Heart left ventricle (tissue), 16 donors: ENCODE results near the gene SKI. TPM values are rescaled to one million over a fixed set of nuclear protein-coding genes. Genes with fewer than 3 reads are reported as not detected.
A peak's percentile ranks its signal among the peaks of the same experiment; 100 is the strongest.

ENCODE experiments used
- ATAC-seq, 4 donors: fragments of 200-7000 bp; cut with Tn5 transposase; one replicate each; pipeline ENCODE4 v1.9.1; 2020 to 2022; ENCODE audit warnings: moderate library complexity in 4 of 4, mild to moderate bottlenecking in 3 of 4, moderate number of reproducible peaks in 1 of 4
- DNase-seq, 5 donors: peaks; one replicate each; pipeline ENCODE4 v3.0.0-alpha.2; 2020
- H3K27ac ChIP-seq, 12 donors: fragments of 200-600 bp; sonication (generic) in 4 of 12; one replicate each; pipeline versions ENCODE4 v1.5.0 to v1.8.0; 2016 to 2022; ENCODE audit warnings: mild to moderate bottlenecking in 2 of 12
- H3K27me3 ChIP-seq, 9 donors: fragments of 200-600 bp; sonication (generic) in 2 of 9; one replicate each; pipeline versions ENCODE4 v1.5.1 to v1.8.0; 2016 to 2022; ENCODE audit warnings: mild to moderate bottlenecking in 3 of 9
- H3K36me3 ChIP-seq, 9 donors: fragments of 200-600 bp; sonication (generic) in 2 of 9; one replicate each; pipeline versions ENCODE4 v1.5.0 to v1.8.0; 2018 to 2022; ENCODE audit warnings: mild to moderate bottlenecking in 2 of 9
- H3K4me1 ChIP-seq, 12 donors: fragments of 200-600 bp; sonication (generic) in 4 of 12; one replicate each; pipeline versions ENCODE4 v1.5.0 to v1.8.0; 2016 to 2022; ENCODE audit warnings: mild to moderate bottlenecking in 3 of 12
- H3K4me3 ChIP-seq, 12 donors: fragments of 200-600 bp; sonication (generic) in 4 of 12; one replicate each; pipeline versions ENCODE4 v1.5.0 to v1.8.0; 2017 to 2022; ENCODE audit warnings: mild to moderate bottlenecking in 9 of 12, moderate library complexity in 4 of 12
- H3K9me3 ChIP-seq, 12 donors: fragments of 200-600 bp; sonication (generic) in 4 of 12; one replicate each; pipeline versions ENCODE4 v1.5.0 to v1.8.0; 2016 to 2022; ENCODE audit warnings: mild to moderate bottlenecking in 1 of 12
- POLR2A ChIP-seq, 2 donors: fragments of 450-650 bp; IDR thresholded peaks; one replicate each; pipeline ENCODE4 v1.6.1; 2017; ENCODE audit warnings: antibody characterized with exemption in 2 of 2, mild to moderate bottlenecking in 2 of 2, moderate library complexity in 2 of 2
- WGBS, 4 donors: extraction: QIAGEN DNeasy Blood & Tissue Kit in 2 of 4; methylation state at CpG; one replicate each; pipeline versions ENCODE4 v1.1.5 to v1.1.7; 2013 to 2018; 5-methylcytosine and 5-hydroxymethylcytosine counted together
- intact Hi-C, 10 donors: fragments of 100-400 bp; cut with DNase I; formaldehyde crosslinking; loops; one replicate each; pipeline versions ENCODE4 v1.11.1 to v1.14.2; 2022
- polyA plus RNA-seq, 2 donors: library from polyadenylated mRNA; stranded (reverse); fragments of 200-250 nt; gene quantifications; one replicate each; pipeline ENCODE4 v1.2.3, GENCODE V29; 2013
- total RNA-seq, 9 donors: library from RNA; depleted of rRNA in 2 of 9; stranded (reverse); fragments of >200 nt in 2 of 9; fragmentation: NEBNext Ultra II Directional in 3 of 9; extraction: Animal tissue kit (Norgen Biotek cat#: 25700) in 3 of 9; gene quantifications; one replicate each; pipeline versions ENCODE4 v1.1.0 to v1.2.4, GENCODE V29; 2016 to 2023
- TF ChIP-seq, protein P1 (sequence below), 12 donors: fragments of 200-600 bp; sonication (generic) in 4 of 12; IDR thresholded peaks; one replicate each; pipeline versions ENCODE4 v1.5.0 to v1.8.0; 2018 to 2022; ENCODE audit warnings: antibody characterized with exemption in 12 of 12, mild to moderate bottlenecking in 5 of 12
- donor health status: ischemic (EF 13 %, LVEDD 7.1; RV severe dilation, severe dysfunction).
- donor health status: healthy with polysubstance abuse.
- donor health status: DM: no; HTN: yes; CAD: no.
- donor health status: DM: no; HTN: no; CAD: no.
- donor health status: ischemic (EF 25% LVEDD 6.9; RV normal size, moderate dysfunction).
- donor health status: ischemic (EF 25% LVEDD 5.7; RV mildly dilated, moderate dysfunction).
- donor health status: healthy.
- donor health status: DM: yes; HTN: yes; CAD: no.
- donor health status: ischemic (EF 35%, LVEDD 5.7; RV mildly dilated, moderate dysfunction).
- donor health status: nonischemic (EF 11% LVEDD 7.7; RV severe dilation, severe dysfunction).
- donor health status: DM: yes; HTN: yes; CAD: no.
- donor health status: PGD.
- donor health status: ischemic (EF 29% LVEDD 5.4; RV normal size, mild dysfunction).
- donor health status: nonischemic (EF 23%, LVEDD 6.1; RV moderate dilation, normal function).

SKI gene
- total and polyA plus RNA-seq, 11 donors, result 16.9 to 52.7 (median 38.9) TPM

DNA sequence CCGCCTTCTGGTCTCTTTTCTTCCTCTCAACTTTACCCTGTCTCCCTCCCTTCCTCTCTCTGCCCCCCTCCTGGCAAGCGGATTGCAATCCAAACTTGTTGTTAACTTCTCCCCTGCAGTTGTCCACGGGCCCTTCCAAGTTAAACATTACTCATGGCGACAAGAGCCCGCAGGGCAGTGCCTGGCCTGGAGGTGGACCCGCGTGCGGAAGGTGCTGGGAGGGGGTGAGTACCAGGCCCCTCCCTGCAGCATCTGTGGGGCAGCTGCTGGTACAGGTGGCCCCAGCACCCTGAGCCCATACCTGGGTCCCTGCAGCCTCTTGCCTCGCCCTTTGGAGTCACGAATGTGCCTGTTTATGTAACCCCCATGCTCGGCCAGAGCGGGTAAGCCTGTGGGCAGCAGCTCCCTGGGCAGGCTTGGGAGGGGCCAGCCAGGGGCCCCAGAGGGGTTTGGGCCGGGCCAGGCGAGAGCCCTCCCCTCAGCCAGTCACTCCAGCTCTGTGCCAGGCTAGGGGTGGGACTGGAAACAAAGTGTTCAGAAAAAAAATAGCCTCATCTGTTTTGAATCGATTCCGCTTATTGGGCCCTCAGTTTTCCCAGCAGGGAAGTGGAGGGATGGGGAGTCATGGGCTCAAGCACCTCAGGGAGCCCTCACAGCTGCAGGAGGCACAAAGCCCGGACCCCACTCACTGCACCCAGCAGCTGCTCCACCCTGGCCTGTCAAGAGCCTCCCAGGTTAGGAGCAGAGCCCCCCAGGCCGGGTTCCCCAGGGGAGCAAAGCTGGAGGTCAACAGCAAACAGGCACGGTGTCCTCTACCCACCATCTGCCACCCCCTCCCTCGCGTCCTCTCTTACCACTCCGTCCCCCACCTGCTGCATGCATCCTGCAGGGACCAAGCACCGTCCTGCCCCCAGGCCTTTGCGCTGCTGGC is 19.5 kb upstream of the SKI start:
- Histone ChIP-seq H3K27ac (peak overlapping the region; percentile 43 to 97 (median 84)), H3K9me3 (no peaks in the 10 kb centered on the region), H3K27me3 (no peaks in the 10 kb centered on the region), H3K4me1 (peaks cover 13 to 77% (median 64%) of the 10 kb centered on the region in 12 donors), H3K36me3 (no peaks in the 10 kb centered on the region), H3K4me3 (no peak overlapping the region)
- TF ChIP-seq, protein P1, sequence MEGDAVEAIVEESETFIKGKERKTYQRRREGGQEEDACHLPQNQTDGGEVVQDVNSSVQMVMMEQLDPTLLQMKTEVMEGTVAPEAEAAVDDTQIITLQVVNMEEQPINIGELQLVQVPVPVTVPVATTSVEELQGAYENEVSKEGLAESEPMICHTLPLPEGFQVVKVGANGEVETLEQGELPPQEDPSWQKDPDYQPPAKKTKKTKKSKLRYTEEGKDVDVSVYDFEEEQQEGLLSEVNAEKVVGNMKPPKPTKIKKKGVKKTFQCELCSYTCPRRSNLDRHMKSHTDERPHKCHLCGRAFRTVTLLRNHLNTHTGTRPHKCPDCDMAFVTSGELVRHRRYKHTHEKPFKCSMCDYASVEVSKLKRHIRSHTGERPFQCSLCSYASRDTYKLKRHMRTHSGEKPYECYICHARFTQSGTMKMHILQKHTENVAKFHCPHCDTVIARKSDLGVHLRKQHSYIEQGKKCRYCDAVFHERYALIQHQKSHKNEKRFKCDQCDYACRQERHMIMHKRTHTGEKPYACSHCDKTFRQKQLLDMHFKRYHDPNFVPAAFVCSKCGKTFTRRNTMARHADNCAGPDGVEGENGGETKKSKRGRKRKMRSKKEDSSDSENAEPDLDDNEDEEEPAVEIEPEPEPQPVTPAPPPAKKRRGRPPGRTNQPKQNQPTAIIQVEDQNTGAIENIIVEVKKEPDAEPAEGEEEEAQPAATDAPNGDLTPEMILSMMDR (IDR thresholded peaks at IDR 0.05), result peak in 1 of 12 donors; percentile 7
- TF ChIP-seq POLR2A (IDR thresholded peaks at IDR 0.05), result no peak
- WGBS, 4 donors, result 75 to 82% (median 78%) methylated on average over 22 to 24 of the region's 24 CpGs
- DNase-seq, result peak; percentile 35 to 64 (median 61)
- intact Hi-C loops, result loop anchor here in 1 of 10 donors (10.0 kb wide), 1 partner anchor 336 kb away; no protein-coding TSS in a partner anchor
- ATAC-seq, result no peak

DNA sequence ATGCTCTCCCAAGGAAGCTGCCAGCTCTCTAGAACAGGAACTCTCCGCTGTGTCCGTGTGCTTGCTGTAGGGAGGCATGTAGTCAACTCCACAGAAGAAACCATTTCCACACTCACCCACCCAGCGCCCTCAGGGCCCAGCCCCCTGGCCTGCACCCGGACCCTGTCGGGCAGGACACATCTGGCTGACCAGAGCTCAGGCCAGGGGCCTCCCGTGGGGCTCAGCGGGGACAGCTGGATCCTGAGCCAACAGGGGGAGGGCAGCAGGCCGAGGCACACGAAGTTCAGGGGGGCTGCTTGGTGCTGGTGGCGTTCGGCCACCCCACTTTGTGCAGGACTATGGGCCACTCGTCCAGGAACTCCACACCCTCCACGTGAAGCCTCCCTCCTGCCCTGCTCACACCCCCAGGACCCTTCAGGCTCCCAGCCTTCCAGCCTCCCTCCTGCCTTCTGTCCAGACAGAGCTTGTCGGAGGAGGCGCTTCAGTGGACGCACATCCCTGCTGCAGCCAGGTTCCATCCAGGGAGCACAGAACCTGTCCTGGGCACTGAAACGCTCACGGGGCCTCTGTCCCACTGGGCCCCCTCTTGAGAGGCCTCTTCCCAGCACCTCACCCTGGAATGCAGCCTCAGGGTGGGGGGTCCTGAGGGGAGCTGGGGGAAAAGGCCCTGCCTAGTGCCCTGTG is 18.6 kb upstream of the SKI start:
- Histone ChIP-seq H3K27me3 (no peaks in the 10 kb centered on the region), H3K9me3 (no peaks in the 10 kb centered on the region), H3K27ac (peak overlapping the region in 10 of 12 donors; percentile 0 to 97 (median 81)), H3K4me1 (peaks cover 19 to 77% (median 65%) of the 10 kb centered on the region in 12 donors), H3K4me3 (no peak overlapping the region), H3K36me3 (no peaks in the 10 kb centered on the region)
- TF ChIP-seq, protein P1 (IDR thresholded peaks at IDR 0.05), result no peak
- TF ChIP-seq POLR2A (IDR thresholded peaks at IDR 0.05), result no peak
- WGBS, 4 donors, result 64 to 73% (median 70%) methylated on average over 18 of the region's 18 CpGs
- ATAC-seq (no peak), DNase-seq (peak; percentile 17 to 67 (median 24))
- intact Hi-C loops, result loop anchor here in 2 of 10 donors (5.0 to 10.0 kb wide), 2 partner anchors 103 to 335 kb away; no protein-coding TSS in a partner anchor

GRCh38 chr1:2210084-2210653 is 17.9 kb upstream of the SKI start:
- Histone ChIP-seq H3K27ac (peak overlapping the region in 6 of 12 donors; percentile 12 to 96 (median 88)), H3K36me3 (no peaks in the 10 kb centered on the region), H3K9me3 (no peaks in the 10 kb centered on the region), H3K4me1 (peaks cover 22 to 83% (median 71%) of the 10 kb centered on the region in 12 donors), H3K4me3 (no peak overlapping the region), H3K27me3 (no peaks in the 10 kb centered on the region)
- DNase-seq (peak; percentile 9 to 45 (median 30)), ATAC-seq (no peak)
- intact Hi-C loops, result loop anchor here in 1 of 10 donors (5.0 kb wide), 1 partner anchor 102 kb away; no protein-coding TSS in a partner anchor
- 86 to 91% (median 87%) methylated on average over 9 to 19 of the region's 19 CpGs for WGBS, 4 donors
- no peak for TF ChIP-seq POLR2A (IDR thresholded peaks at IDR 0.05)
- TF ChIP-seq, protein P1 (IDR thresholded peaks at IDR 0.05), result no peak
